SK-N-SH treated with all-trans-retinoic acid at 6 μM for 48 hours (cell line): ENCODE measurements around the gene SFXN5.

Source experiments
- CREB5 ChIP-seq: fragments of 250-450 bp; sonication (Bioruptor Pico); IDR thresholded peaks from 2 replicates; pipeline ENCODE4 v1.5.1; 2020; ENCODE audit warnings: low read depth, mild to moderate bottlenecking, moderate library complexity
- CSDC2 ChIP-seq: fragments of 250-450 bp; sonication (Bioruptor Pico); IDR thresholded peaks from 2 replicates; pipeline ENCODE4 v1.5.0; 2020; ENCODE audit warnings: mild to moderate bottlenecking, moderate library complexity
- PATZ1 ChIP-seq: fragments of 250-450 bp; sonication (Bioruptor Pico); IDR thresholded peaks from 2 replicates; pipeline ENCODE4 v1.8.0; 2020; ENCODE audit warnings: mild to moderate bottlenecking, moderate library complexity, borderline replicate concordance
- POU6F1 ChIP-seq: fragments of 250-450 bp; sonication (Bioruptor Pico); IDR thresholded peaks from 2 replicates; pipeline ENCODE4 v1.8.0; 2021; ENCODE audit warnings: low read depth, mild to moderate bottlenecking, moderate library complexity, borderline replicate concordance
- RARB ChIP-seq: fragments of 250-450 bp; sonication (Bioruptor Pico); IDR thresholded peaks from 2 replicates; pipeline ENCODE4 v1.8.0; 2021; ENCODE audit warnings: mild to moderate bottlenecking, moderate library complexity
- TCF4 ChIP-seq: fragments of 250-450 bp; sonication (Bioruptor Pico); IDR thresholded peaks from 2 replicates; pipeline ENCODE4 v1.8.0; 2021; ENCODE audit warnings: mild to moderate bottlenecking, moderate library complexity, borderline replicate concordance
- ZC3H10 ChIP-seq: fragments of 250-450 bp; sonication (Bioruptor Pico); IDR thresholded peaks from 2 replicates; pipeline ENCODE4 v1.5.1; 2021; ENCODE audit warnings: mild to moderate bottlenecking, moderate library complexity
- ZFP3 ChIP-seq: fragments of 250-450 bp; sonication (Bioruptor Pico); IDR thresholded peaks from 2 replicates; pipeline ENCODE4 v1.5.0; 2020; ENCODE audit warnings: mild to moderate bottlenecking, moderate library complexity
- ZFP30 ChIP-seq: fragments of 450-650 bp; formaldehyde crosslinking; IDR thresholded peaks from 2 replicates; pipeline ENCODE4 v1.5.0; 2022; ENCODE audit warnings: mild to moderate bottlenecking, moderate library complexity
- ZNF565 ChIP-seq: fragments of 450-650 bp; formaldehyde crosslinking; conservative IDR thresholded peaks from 2 replicates; pipeline ENCODE4 v1.5.0; 2020; ENCODE audit warnings: low read depth, mild to moderate bottlenecking, moderate library complexity
- ZNF70 ChIP-seq: fragments of 450-650 bp; formaldehyde crosslinking; IDR thresholded peaks from 2 replicates; pipeline ENCODE4 v1.5.0; 2020; ENCODE audit warnings: mild to moderate bottlenecking, moderate library complexity
- ZNF8 ChIP-seq: fragments of 450-650 bp; formaldehyde crosslinking; IDR thresholded peaks from 2 replicates; pipeline ENCODE4 v1.5.0; 2020; ENCODE audit warnings: mild to moderate bottlenecking, moderate library complexity

GRCh38 chr2:72959995-72960981 lies 111.2 kb downstream of the SFXN5 start:
- no peak for TF ChIP-seq CSDC2 (CRISPR knock-in tag)
- TF ChIP-seq PATZ1 (CRISPR knock-in tag) = no peak
- no peak for TF ChIP-seq TCF4
- no peak for TF ChIP-seq POU6F1
- no peak for TF ChIP-seq ZFP30
- TF ChIP-seq ZNF70 = no peak
- no peak for TF ChIP-seq RARB
- TF ChIP-seq ZFP3 (CRISPR knock-in tag) = no peak
- TF ChIP-seq ZNF565 (CRISPR knock-in tag) = no peak
- TF ChIP-seq ZC3H10 (CRISPR knock-in tag) = no peak
- TF ChIP-seq CREB5 (CRISPR knock-in tag) = no peak
- no peak for TF ChIP-seq ZNF8 (CRISPR knock-in tag)
